Natural killer cell (primary cell): ENCODE measurements around the gene GNAI2. TPM values are rescaled to one million over a fixed set of nuclear protein-coding genes. Genes with fewer than 3 reads are reported as not detected.

Source experiments
- ATAC-seq, 3 donors: fragments of 150-1000 bp in 2 of 3; fragments of 200-7000 bp in 1 of 3; cut with Tn5 transposase; 1 replicate in 1 of 3; 2 replicates in 2 of 3; pipeline ENCODE4 v1.10.0; 2021; ENCODE audit warnings: mild to moderate bottlenecking in 2 of 3, moderate library complexity in 2 of 3
- DNase-seq, 2 donors: peaks; one replicate each; pipeline versions ENCODE4 v3.0.0 to v3.0.0-alpha.2; 2013 to 2021; ENCODE audit warnings: mixed read lengths in 1 of 2
- H3K27ac ChIP-seq: one replicate; pipeline ENCODE4 v1.5.1; 2013; ENCODE audit warnings: mild to moderate bottlenecking, low read length
- H3K27me3 ChIP-seq: one replicate; pipeline ENCODE4 v1.6.1; 2013; ENCODE audit warnings: low read length; ENCODE audit not compliant: control insufficient read depth, insufficient read depth
- H3K36me3 ChIP-seq: one replicate; pipeline ENCODE4 v1.6.1; 2013; ENCODE audit warnings: low read length; ENCODE audit not compliant: control insufficient read depth, insufficient read depth
- H3K4me1 ChIP-seq: one replicate; pipeline ENCODE4 v1.6.1; 2013; ENCODE audit warnings: low read length; ENCODE audit not compliant: control insufficient read depth, insufficient read depth
- H3K4me3 ChIP-seq: one replicate; pipeline ENCODE4 v1.5.1; 2013; ENCODE audit warnings: low read length
- H3K9me3 ChIP-seq: one replicate; pipeline ENCODE4 v1.6.1; 2013; ENCODE audit warnings: low read length; ENCODE audit not compliant: control insufficient read depth, insufficient read depth
- H3K27ac Mint-ChIP-seq, 2 donors: one replicate each; pipeline ENCODE4 v1.8.0; 2022; ENCODE audit warnings: mild to moderate bottlenecking in 2 of 2, mixed read lengths in 2 of 2, moderate library complexity in 1 of 2
- H3K27me3 Mint-ChIP-seq, 2 donors: one replicate each; pipeline ENCODE4 v1.8.0; 2022; ENCODE audit warnings: low read depth in 2 of 2, mixed read lengths in 2 of 2
- H3K36me3 Mint-ChIP-seq: one replicate; pipeline ENCODE4 v1.8.0; 2022; ENCODE audit warnings: mixed read lengths
- H3K4me1 Mint-ChIP-seq, 2 donors: one replicate each; pipeline ENCODE4 v1.8.0; 2022; ENCODE audit warnings: mixed read lengths in 2 of 2
- H3K4me3 Mint-ChIP-seq: one replicate; pipeline ENCODE4 v1.8.0; 2022; ENCODE audit warnings: mild to moderate bottlenecking, moderate library complexity, mixed read lengths
- H3K9me3 Mint-ChIP-seq, 2 donors: one replicate each; pipeline ENCODE4 v1.8.0; 2022; ENCODE audit warnings: mixed read lengths in 2 of 2
- CTCF ChIP-seq: fragments of 200-600 bp; IDR thresholded peaks from one replicate; pipeline ENCODE4 v1.8.0; 2022; ENCODE audit warnings: antibody characterized with exemption
- WGBS: methylation state at CpG from one replicate; pipeline ENCODE4 v1.1.7; 2013; ENCODE audit warnings: missing lambda C conversion rate; ENCODE audit not compliant: insufficient coverage; 5-methylcytosine and 5-hydroxymethylcytosine counted together
- intact Hi-C: fragments of 100-400 bp; cut with micrococcal nuclease; formaldehyde crosslinking; loops from one replicate; pipeline ENCODE4 v1.14.2; 2022
- total RNA-seq, 4 donors: library from RNA; stranded (reverse); fragments of 120-200 nt in 1 of 4; gene quantifications; one replicate each; pipeline versions ENCODE4 v1.2.3 to v1.2.4, GENCODE V29; 2013 to 2022

The GNAI2 gene
- total RNA-seq, 3 donors from 2014 or later (not counting 1 experiment from before 2014, with no cell fraction given), result 428 to 467 (median 447) TPM

GRCh38 chr3:50289130-50289529, 53.1 kb downstream of the GNAI2 start:
- Mint-ChIP-seq H3K36me3 (no peaks in the 10 kb centered on the region), H3K4me3 (no peak overlapping the region), H3K4me1 (peaks cover 15 to 18% of the 10 kb centered on the region in 2 donors), H3K9me3 (no peaks in the 10 kb centered on the region), H3K27me3 (no peaks in the 10 kb centered on the region), H3K27ac (no peak overlapping the region)
- DNase-seq, result no peak
- no peaks in the 10 kb centered on the region for H3K27me3 ChIP-seq
- H3K36me3 ChIP-seq, result peaks cover 23% of the 10 kb centered on the region
- peaks cover 18% of the 10 kb centered on the region for H3K4me1 ChIP-seq
- no peak for TF ChIP-seq CTCF
- H3K4me3 ChIP-seq, result no peak overlapping the region
- no peaks in the 10 kb centered on the region for H3K9me3 ChIP-seq
- no peak for ATAC-seq
- WGBS, result 97% methylated on average over 5 of the region's 6 CpGs
- intact Hi-C loops, result no loop called here
- no peak overlapping the region for H3K27ac ChIP-seq

- Mint-ChIP-seq H3K27me3 (no peaks in the 10 kb centered on the region), H3K4me3 (peak overlapping the region; percentile 4), H3K27ac (no peak overlapping the region), H3K36me3 (no peaks in the 10 kb centered on the region), H3K4me1 (peaks cover 15 to 18% of the 10 kb centered on the region in 2 donors), H3K9me3 (no peaks in the 10 kb centered on the region)
- no peak overlapping the region for H3K27ac ChIP-seq
- peaks cover 18% of the 10 kb centered on the region for H3K4me1 ChIP-seq
- WGBS, result 94% methylated on average over 16 of the region's 16 CpGs
- ATAC-seq (no peak), DNase-seq (no peak)
- peaks cover 23% of the 10 kb centered on the region for H3K36me3 ChIP-seq
- H3K27me3 ChIP-seq, result no peaks in the 10 kb centered on the region
- TF ChIP-seq CTCF, result no peak
- H3K4me3 ChIP-seq, result no peak overlapping the region
- no peaks in the 10 kb centered on the region for H3K9me3 ChIP-seq
- intact Hi-C loops, result no loop called here
These were observed 54.2 kb downstream of the GNAI2 start for GRCh38 chr3:50290161-50290641.

GRCh38 chr3:50292159-50293078, 56.4 kb downstream of the GNAI2 start, which contains the start of gene IFRD2:
IFRD2 (minus strand) TSS chr3:50292429; CDS start chr3:50292274, 155 bp downstream.
- intact Hi-C loops, result loop anchor here (1.0 to 2.0 kb wide), 2 partner anchors 32 to 66 kb away; partner anchors contain the start of gene TMEM115
- peak; percentile 98 to 99 (median 98) for ATAC-seq

More at GRCh38 chr3:50292159-50293078, 56.4 kb downstream of the GNAI2 start, which contains the start of gene IFRD2:
- Histone ChIP-seq H3K27me3 (no peaks in the 10 kb centered on the region), H3K4me1 (peaks cover 18% of the 10 kb centered on the region), H3K4me3 (peak within 1 kb of the TSS; percentile 62), H3K27ac (peak within 1 kb of the TSS; percentile 57), H3K36me3 (peaks cover 23% of the 10 kb centered on the region), H3K9me3 (no peaks in the 10 kb centered on the region)
- no peaks in the 10 kb centered on the region for H3K9me3 Mint-ChIP-seq
- peaks cover 15 to 18% of the 10 kb centered on the region in 2 donors for H3K4me1 Mint-ChIP-seq
- peak; percentile 90 to 98 for DNase-seq
- no peaks in the 10 kb centered on the region for H3K36me3 Mint-ChIP-seq
- peak within 1 kb of the TSS; percentile 93 to 96 for H3K27ac Mint-ChIP-seq
- WGBS, result 2% methylated on average over 67 of the region's 67 CpGs
- peak within 1 kb of the TSS; percentile 91 for H3K4me3 Mint-ChIP-seq
- H3K27me3 Mint-ChIP-seq, result no peaks in the 10 kb centered on the region
- TF ChIP-seq CTCF, result no peak
